Keratinocyte (primary cell): ENCODE data around the gene UBE2L6. TPM values are rescaled to one million over a fixed set of nuclear protein-coding genes. Genes with fewer than 3 reads are reported as not detected.

Experiments used
- DNase-seq: peaks from one replicate; pipeline ENCODE4 v3.0.0-alpha.2; 2011; ENCODE audit warnings: low read depth, missing footprints, low spot score
- FAIRE-seq: peaks from 2 replicates; lab custom pipeline; 2011; peaks lifted over from hg19 to GRCh38; lab: Jason Lieb, UNC
- H2AFZ ChIP-seq: 2 replicates; pipeline ENCODE4 v1.6.0; 2012; ENCODE audit warnings: low read length, control low read depth, inconsistent platforms; ENCODE audit not compliant: control insufficient read depth
- H3K27ac ChIP-seq: 2 replicates; pipeline ENCODE4 v1.5.1; 2011; ENCODE audit warnings: low read length; ENCODE audit not compliant: control insufficient read depth, insufficient read depth
- H3K27me3 ChIP-seq: 3 replicates; pipeline ENCODE4 v1.6.0; 2011; ENCODE audit warnings: low read length; ENCODE audit not compliant: control insufficient read depth, insufficient read depth; ENCODE audit errors: extremely low read depth
- H3K36me3 ChIP-seq, 2 experiments: 2 replicates in 1 of 2; 3 replicates in 1 of 2; pipeline ENCODE4 v1.5.1; 2011; ENCODE audit warnings: low read length in 2 of 2, mild to moderate bottlenecking in 1 of 2; ENCODE audit not compliant: control insufficient read depth in 2 of 2, insufficient read depth in 2 of 2; ENCODE audit errors: extremely low read depth in 1 of 2
- H3K4me1 ChIP-seq: 3 replicates; pipeline ENCODE4 v1.5.1; 2011; ENCODE audit warnings: low read length; ENCODE audit not compliant: control insufficient read depth, insufficient read depth; ENCODE audit errors: extremely low read depth
- H3K4me2 ChIP-seq: 3 replicates; pipeline ENCODE4 v1.6.0; 2011; ENCODE audit warnings: low read depth, low read length; ENCODE audit not compliant: control insufficient read depth, insufficient read depth; ENCODE audit errors: extremely low read depth
- H3K4me3 ChIP-seq, 3 experiments: fragments of 200-600 bp in 1 of 3; sonication (generic) in 1 of 3; 2 replicates in 2 of 3; 3 replicates in 1 of 3; pipeline ENCODE4 v1.5.1; 2011 to 2016; ENCODE audit warnings: low read length in 3 of 3, mild to moderate bottlenecking in 3 of 3, control low read depth in 2 of 3, inconsistent platforms in 1 of 3, low read depth in 1 of 3, mixed read lengths in 1 of 3, mixed run types in 1 of 3, moderate library complexity in 1 of 3; ENCODE audit not compliant: control insufficient read depth in 2 of 3, insufficient read depth in 2 of 3; ENCODE audit errors: extremely low read depth in 1 of 3
- H3K79me2 ChIP-seq: 2 replicates; pipeline ENCODE4 v1.6.0; 2012; ENCODE audit warnings: low read length; ENCODE audit not compliant: control insufficient read depth, insufficient read depth
- H3K9ac ChIP-seq: 3 replicates; pipeline ENCODE4 v1.6.0; 2011; ENCODE audit warnings: low read length; ENCODE audit not compliant: control insufficient read depth, insufficient read depth; ENCODE audit errors: extremely low read depth
- H3K9me1 ChIP-seq: 3 replicates; pipeline ENCODE4 v1.6.0; 2011; ENCODE audit warnings: low read length; ENCODE audit not compliant: control insufficient read depth, insufficient read depth; ENCODE audit errors: extremely low read depth
- H3K9me3 ChIP-seq: 2 replicates; pipeline ENCODE4 v1.5.1; 2012; ENCODE audit warnings: low read depth, low read length; ENCODE audit not compliant: control insufficient read depth
- H4K20me1 ChIP-seq: 3 replicates; pipeline ENCODE4 v1.6.0; 2011; ENCODE audit warnings: low read length; ENCODE audit not compliant: control insufficient read depth, insufficient read depth; ENCODE audit errors: extremely low read depth
- CTCF ChIP-seq, 3 experiments: IDR thresholded peaks in 1 of 3; conservative IDR thresholded peaks in 1 of 3; optimal IDR thresholded peaks in 1 of 3; 2 replicates in 2 of 3; 3 replicates in 1 of 3; pipeline versions ENCODE3 to v1.5.1; 2011; ENCODE audit warnings: low read length in 3 of 3, mild to moderate bottlenecking in 3 of 3, moderate library complexity in 2 of 3, control low read depth in 1 of 3, inconsistent platforms in 1 of 3; ENCODE audit not compliant: insufficient read depth in 2 of 3; ENCODE audit errors: extremely low read depth in 1 of 3
- EZH2 ChIP-seq: IDR thresholded peaks from one replicate; pipeline ENCODE4 v1.6.1; 2012; ENCODE audit warnings: inconsistent platforms, mild to moderate bottlenecking, low read length, moderate library complexity
- dilution Hi-C: fragments of 300-500 bp; cut with MboI; formaldehyde crosslinking; loops from one replicate; pipeline ENCODE4 v1.7.0; 2020; ENCODE audit warnings: low sequenced_read_pairs; ENCODE audit not compliant: extremely low pct_ligation_motif_present
- polyA plus RNA-seq, 5 experiments: library from polyadenylated mRNA; depleted of rRNA in 3 of 5; stranded (reverse) in 3 of 5; stranded (forward) in 1 of 5; unstranded in 1 of 5; fragments of >200 nt; gene quantifications; 1 replicate in 1 of 5; 2 replicates in 3 of 5; 3 replicates in 1 of 5; pipeline versions ENCODE4 v1.2.1 to v1.2.3, GENCODE V29; 2011 to 2012; ENCODE audit warnings: missing spikeins in 2 of 5, low read depth in 1 of 5, low replicate concordance in 1 of 5

UBE2L6 gene
- polyA plus RNA-seq, 1 donor (not counting 4 experiments of a cell fraction or from before 2014, with no cell fraction given), result 56.6 TPM

- Histone ChIP-seq H3K27ac (no peak overlapping the region), H3K79me2 (no peaks in the 10 kb centered on the region), H3K27me3 (peaks cover 4% of the 10 kb centered on the region), H3K4me3 (no peak overlapping the region), H3K9me1 (no peaks in the 10 kb centered on the region), H2AFZ (no peak overlapping the region), H3K9me3 (no peaks in the 10 kb centered on the region), H4K20me1 (no peaks in the 10 kb centered on the region), H3K9ac (no peak overlapping the region), H3K4me1 (peaks cover 9% of the 10 kb centered on the region), H3K36me3 (no peaks in the 10 kb centered on the region), H3K4me2 (no peak overlapping the region)
- no peak for DNase-seq
- no peak for TF ChIP-seq EZH2
- TF ChIP-seq CTCF (optimal IDR thresholded peaks at IDR 0.05 in 1 of 3, IDR thresholded peaks at IDR 0.05 in 1 of 3, conservative IDR thresholded peaks at IDR 0.05 in 1 of 3; ENCODE audit: extremely low read depth in 1 of 3, insufficient read depth in 2 of 3, low read length in 3 of 3), result no peak
- FAIRE-seq, result no peak
- dilution Hi-C loops, result no loop called here
Observed at GRCh38 chr11:57541169-57541568, 26.3 kb downstream of the UBE2L6 start.

DNA sequence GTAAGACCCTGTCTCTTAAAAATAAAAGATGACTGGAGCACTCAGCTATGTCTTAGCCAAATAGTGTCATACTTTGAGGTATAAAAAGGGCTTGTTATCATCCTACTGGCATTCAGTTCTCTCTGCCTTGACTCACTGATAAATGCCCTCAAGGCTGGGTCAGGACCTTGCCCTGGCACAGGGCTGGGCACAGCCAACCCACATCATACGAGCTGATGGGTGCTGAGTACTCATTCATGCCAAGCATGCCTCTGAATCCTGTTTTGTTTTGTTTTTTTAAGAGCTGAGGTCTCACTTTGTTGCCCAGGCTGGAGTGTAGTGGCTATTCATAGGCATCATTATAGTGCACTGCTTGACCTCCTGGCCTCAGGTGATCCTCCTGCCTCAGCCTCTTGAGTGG is 28.1 kb downstream of the UBE2L6 start:
- TF ChIP-seq EZH2, result no peak
- TF ChIP-seq CTCF (optimal IDR thresholded peaks at IDR 0.05 in 1 of 3, IDR thresholded peaks at IDR 0.05 in 1 of 3, conservative IDR thresholded peaks at IDR 0.05 in 1 of 3; ENCODE audit: extremely low read depth in 1 of 3, insufficient read depth in 2 of 3, low read length in 3 of 3), result no peak
- peaks cover 4% of the 10 kb centered on the region for H3K27me3 ChIP-seq
- DNase-seq (no peak), FAIRE-seq (no peak)
- no peaks in the 10 kb centered on the region for H4K20me1 ChIP-seq
- H2AFZ ChIP-seq, result no peak overlapping the region
- H3K9me3 ChIP-seq, result no peaks in the 10 kb centered on the region
- no peaks in the 10 kb centered on the region for H3K79me2 ChIP-seq
- H3K9me1 ChIP-seq, result no peaks in the 10 kb centered on the region
- no peaks in the 10 kb centered on the region for H3K36me3 ChIP-seq
- no peak overlapping the region for H3K4me3 ChIP-seq
- H3K4me1 ChIP-seq, result peaks cover 9% of the 10 kb centered on the region
- H3K27ac ChIP-seq, result no peak overlapping the region
- no peak overlapping the region for H3K9ac ChIP-seq
- H3K4me2 ChIP-seq, result no peak overlapping the region
- dilution Hi-C loops, result no loop called here
